Measurements from ENCODE around the gene ALOXE3.
A peak's percentile ranks its signal among the peaks of the same experiment; 100 is the strongest.
"Not testable (repeated sequence)": the region's sequence is repeated elsewhere in the genome, so short reads cannot be mapped to it uniquely, and the experiment has no call there.

ALOXE3 gene

DNA sequence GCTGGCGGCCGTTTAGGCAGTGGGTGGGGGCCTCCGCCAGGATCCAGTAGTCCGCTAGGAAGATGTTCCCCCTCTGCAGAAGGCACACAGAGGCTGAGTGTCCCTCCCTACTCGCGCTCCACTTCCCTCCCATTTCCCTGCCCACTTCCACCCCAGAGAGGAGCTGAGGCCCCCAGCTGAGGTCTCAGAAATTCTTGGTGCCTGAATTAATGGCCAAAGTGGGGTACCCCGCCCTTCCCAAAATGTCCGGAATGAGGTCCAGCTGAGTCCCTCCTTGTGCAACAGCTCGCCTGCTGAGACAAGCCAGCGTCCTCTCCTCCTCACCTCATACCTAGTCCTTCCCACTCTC, 7.9 kb downstream of the ALOXE3 start:
- Histone ChIP-seq H2AFZ (ENCODE audit: insufficient read depth, low read length, poor library complexity) (no peak overlapping the region), H2BK5ac (ENCODE audit: low read depth, low read length, poor library complexity) (no peak overlapping the region), H2BK12ac (ENCODE audit: low read length) (no peak overlapping the region), H4K12ac (ENCODE audit: low read depth, low read length) (no peak overlapping the region), H3K18ac (ENCODE audit: low read length) (no peak overlapping the region), H3K9ac (ENCODE audit: low read length) (no peak overlapping the region), H3K79me2 (ENCODE audit: control insufficient read depth, insufficient read depth, low read length, poor library complexity) (no peaks in the 10 kb centered on the region), H2AK5ac (ENCODE audit: low read length) (no peak overlapping the region), H3K4ac (ENCODE audit: low read depth, low read length) (no peak overlapping the region), H3K4me1 (ENCODE audit: control insufficient read depth in 1 of 2, insufficient read depth in 2 of 2, low read length in 2 of 2) (peaks cover 0 to 4% of the 10 kb centered on the region in 2 experiments), H3K27me3 (ENCODE audit: insufficient read depth, low read length) (peaks cover 13% of the 10 kb centered on the region), H3K9me3 (ENCODE audit: insufficient read depth, low read depth, low read length) (peaks cover 4% of the 10 kb centered on the region), H3K23ac (ENCODE audit: low read length) (no peak overlapping the region), H4K8ac (ENCODE audit: low read depth, low read length) (no peak overlapping the region), H3K4me3 (ENCODE audit: low read depth, low read length) (no peak overlapping the region), H3K79me1 (ENCODE audit: low read length) (no peaks in the 10 kb centered on the region), H3K36me3 (ENCODE audit: control insufficient read depth in 1 of 2, insufficient read depth in 2 of 2, low read length in 2 of 2) (no peaks in the 10 kb centered on the region), H3K4me2 (ENCODE audit: low read length) (peak overlapping the region; percentile 64), H3K27ac (ENCODE audit: low read depth, low read length) (no peak overlapping the region), H4K91ac (ENCODE audit: low read depth, low read length) (no peak overlapping the region), H3K14ac (ENCODE audit: low read length) (no peak overlapping the region), H2BK120ac (ENCODE audit: insufficient read depth, low read length, poor library complexity) (no peak overlapping the region)
- no CpG with 5 or more reads among the region's 10 CpGs for WGBS (ENCODE audit: extremely low coverage, insufficient coverage, insufficient read length)
- no peak for DNase-seq

DNA sequence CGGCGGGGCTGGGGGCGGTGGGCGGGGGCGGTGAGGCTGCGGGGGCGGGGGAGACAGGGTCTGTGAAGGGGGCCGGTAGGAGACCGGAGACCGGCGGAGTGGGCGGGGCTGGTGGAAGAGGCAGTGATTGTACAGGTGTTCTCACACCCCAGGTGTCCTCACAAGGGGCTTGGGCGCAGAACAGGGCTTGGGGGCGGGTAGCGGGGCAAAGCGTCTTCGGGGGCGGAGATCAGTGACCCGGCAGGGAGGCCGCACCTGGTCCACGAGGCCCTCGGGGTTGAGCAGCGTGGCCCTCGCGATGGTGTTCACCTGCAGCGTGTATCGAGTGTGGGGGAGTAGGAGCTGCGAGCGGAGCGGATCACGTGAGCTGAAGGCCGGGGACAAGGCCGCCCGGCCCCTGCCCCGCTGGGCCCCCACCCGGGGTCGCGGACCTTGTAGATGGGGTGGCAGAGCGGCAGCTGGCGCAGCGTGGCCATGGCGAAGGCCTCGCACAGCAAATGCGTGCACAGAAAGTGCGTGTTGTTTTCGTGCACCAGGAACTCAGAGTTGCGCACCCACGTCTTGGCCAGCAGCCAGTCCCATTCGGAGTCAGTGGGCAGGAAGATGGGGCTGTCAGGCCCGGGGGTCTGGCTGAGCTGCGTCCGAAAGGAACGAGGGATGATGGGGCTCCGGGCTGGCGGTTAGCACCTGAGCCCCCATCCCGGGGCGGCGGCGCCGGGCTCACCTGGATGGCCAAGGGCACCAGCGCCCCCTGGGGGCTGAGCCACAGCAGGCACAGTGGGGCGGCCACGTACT, 8.5 kb downstream of the ALOXE3 start:
- no peak overlapping the region for H3K23ac ChIP-seq (ENCODE audit: low read length)
- H2AFZ ChIP-seq (ENCODE audit: insufficient read depth, low read length, poor library complexity) = no peak overlapping the region
- peaks cover 9% of the 10 kb centered on the region for H3K27me3 ChIP-seq (ENCODE audit: insufficient read depth, low read length)
- H4K91ac ChIP-seq (ENCODE audit: low read depth, low read length) = no peak overlapping the region
- H2AK5ac ChIP-seq (ENCODE audit: low read length) = no peak overlapping the region
- peaks cover 4% of the 10 kb centered on the region for H3K9me3 ChIP-seq (ENCODE audit: insufficient read depth, low read depth, low read length)
- no peaks in the 10 kb centered on the region for H3K79me1 ChIP-seq (ENCODE audit: low read length)
- H3K79me2 ChIP-seq (ENCODE audit: control insufficient read depth, insufficient read depth, low read length, poor library complexity) = no peaks in the 10 kb centered on the region
- no CpG with 5 or more reads among the region's 63 CpGs for WGBS (ENCODE audit: extremely low coverage, insufficient coverage, insufficient read length)
- no peak overlapping the region for H2BK120ac ChIP-seq (ENCODE audit: insufficient read depth, low read length, poor library complexity)
- no peak overlapping the region for H3K18ac ChIP-seq (ENCODE audit: low read length)
- H3K4me2 ChIP-seq (ENCODE audit: low read length) = peak overlapping the region; percentile 64
- H3K4ac ChIP-seq (ENCODE audit: low read depth, low read length) = no peak overlapping the region
- no peak overlapping the region for H3K14ac ChIP-seq (ENCODE audit: low read length)
- H4K12ac ChIP-seq (ENCODE audit: low read depth, low read length) = no peak overlapping the region
- H3K9ac ChIP-seq (ENCODE audit: low read length) = no peak overlapping the region
- no peak overlapping the region for H4K8ac ChIP-seq (ENCODE audit: low read depth, low read length)
- peaks cover 0 to 4% of the 10 kb centered on the region in 2 experiments for H3K4me1 ChIP-seq (ENCODE audit: control insufficient read depth in 1 of 2, insufficient read depth in 2 of 2, low read length in 2 of 2)
- H3K36me3 ChIP-seq (ENCODE audit: control insufficient read depth in 1 of 2, insufficient read depth in 2 of 2, low read length in 2 of 2) = no peaks in the 10 kb centered on the region
- peak; percentile 55 to 85 for DNase-seq
- peak overlapping the region; percentile 16 for H3K4me3 ChIP-seq (ENCODE audit: low read depth, low read length)
- H3K27ac ChIP-seq (ENCODE audit: low read depth, low read length) = no peak overlapping the region
- no peak overlapping the region for H2BK12ac ChIP-seq (ENCODE audit: low read length)
- no peak overlapping the region for H2BK5ac ChIP-seq (ENCODE audit: low read depth, low read length, poor library complexity)

DNA sequence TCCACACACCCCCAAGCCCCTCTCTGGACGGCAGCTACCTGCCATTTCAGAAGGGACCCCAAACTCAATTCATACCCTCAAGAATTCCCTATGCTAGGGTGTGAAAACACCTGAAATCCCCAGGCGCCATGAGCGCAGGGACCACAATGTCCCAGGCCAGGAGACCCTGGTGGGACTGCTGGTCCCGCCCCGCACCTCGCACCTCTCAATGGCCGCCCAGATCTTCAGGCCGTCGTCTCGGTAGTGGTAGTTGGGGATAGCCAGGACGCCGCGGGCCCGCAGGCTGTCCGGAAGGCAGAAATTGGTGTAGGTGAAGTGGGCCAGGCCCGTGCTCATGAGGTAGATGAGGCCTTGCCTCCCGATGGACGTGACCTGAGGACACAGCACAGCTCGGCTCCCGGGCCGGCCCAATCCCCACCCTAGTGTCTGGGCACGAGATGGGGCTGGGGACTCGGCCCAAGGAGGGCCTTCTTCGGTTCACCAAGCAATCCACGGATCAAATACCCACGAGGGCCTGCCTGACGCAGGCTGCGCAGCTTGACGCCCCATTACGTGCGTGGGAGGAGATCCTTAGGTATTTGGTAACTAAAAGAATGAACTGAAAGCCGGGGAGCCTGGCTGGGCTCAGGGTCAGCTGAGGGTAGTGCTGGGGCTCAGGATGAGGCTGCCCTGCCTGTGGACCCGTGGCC, 9.2 kb downstream of the ALOXE3 start:
- no peak overlapping the region for H2BK5ac ChIP-seq (ENCODE audit: low read depth, low read length, poor library complexity)
- no peak overlapping the region for H4K8ac ChIP-seq (ENCODE audit: low read depth, low read length)
- H2BK12ac ChIP-seq (ENCODE audit: low read length) = no peak overlapping the region
- no peak overlapping the region for H2AK5ac ChIP-seq (ENCODE audit: low read length)
- H3K4me3 ChIP-seq (ENCODE audit: low read depth, low read length) = no peak overlapping the region
- H3K4ac ChIP-seq (ENCODE audit: low read depth, low read length) = no peak overlapping the region
- WGBS (ENCODE audit: extremely low coverage, insufficient coverage, insufficient read length) = no CpG with 5 or more reads among the region's 33 CpGs
- no peak overlapping the region for H2AFZ ChIP-seq (ENCODE audit: insufficient read depth, low read length, poor library complexity)
- H4K91ac ChIP-seq (ENCODE audit: low read depth, low read length) = no peak overlapping the region
- no peak overlapping the region for H4K12ac ChIP-seq (ENCODE audit: low read depth, low read length)
- no peak overlapping the region for H2BK120ac ChIP-seq (ENCODE audit: insufficient read depth, low read length, poor library complexity)
- H3K9me3 ChIP-seq (ENCODE audit: insufficient read depth, low read depth, low read length) = peaks cover 4% of the 10 kb centered on the region
- peaks cover 0 to 4% of the 10 kb centered on the region in 2 experiments for H3K4me1 ChIP-seq (ENCODE audit: control insufficient read depth in 1 of 2, insufficient read depth in 2 of 2, low read length in 2 of 2)
- H3K23ac ChIP-seq (ENCODE audit: low read length) = no peak overlapping the region
- H3K27me3 ChIP-seq (ENCODE audit: insufficient read depth, low read length) = peaks cover 7% of the 10 kb centered on the region
- no peak overlapping the region for H3K27ac ChIP-seq (ENCODE audit: low read depth, low read length)
- H3K79me2 ChIP-seq (ENCODE audit: control insufficient read depth, insufficient read depth, low read length, poor library complexity) = no peaks in the 10 kb centered on the region
- H3K36me3 ChIP-seq (ENCODE audit: control insufficient read depth in 1 of 2, insufficient read depth in 2 of 2, low read length in 2 of 2) = no peaks in the 10 kb centered on the region
- no peak overlapping the region for H3K14ac ChIP-seq (ENCODE audit: low read length)
- no peak for DNase-seq
- no peak overlapping the region for H3K4me2 ChIP-seq (ENCODE audit: low read length)
- H3K9ac ChIP-seq (ENCODE audit: low read length) = no peak overlapping the region
- H3K18ac ChIP-seq (ENCODE audit: low read length) = no peak overlapping the region
- no peaks in the 10 kb centered on the region for H3K79me1 ChIP-seq (ENCODE audit: low read length)

DNA sequence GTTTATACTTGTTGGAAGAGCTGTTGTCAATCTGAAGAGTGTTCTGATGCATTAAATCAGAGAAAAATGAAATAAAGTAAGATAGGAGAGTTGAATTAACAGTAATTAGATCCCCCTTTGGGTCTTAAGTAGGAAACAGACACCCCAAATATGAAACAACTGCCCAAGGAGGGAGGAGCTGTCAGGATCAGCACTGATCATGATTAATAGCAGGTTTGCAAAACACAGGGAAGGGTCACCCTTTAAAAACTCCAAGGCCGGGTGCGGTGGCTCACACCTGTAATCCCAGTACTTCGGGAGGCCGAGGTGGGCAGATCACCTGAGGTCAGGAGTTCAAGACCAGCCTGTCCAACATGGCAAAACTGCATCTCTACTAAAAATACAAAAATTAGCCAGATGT, 11.3 kb downstream of the ALOXE3 start:
- not testable (repeated sequence) for H3K27me3 ChIP-seq (ENCODE audit: insufficient read depth, low read length); H2AK5ac ChIP-seq (ENCODE audit: low read length); H2BK12ac ChIP-seq (ENCODE audit: low read length); H3K9me3 ChIP-seq (ENCODE audit: insufficient read depth, low read depth, low read length); H3K4ac ChIP-seq (ENCODE audit: low read depth, low read length); H3K4me2 ChIP-seq (ENCODE audit: low read length); H4K91ac ChIP-seq (ENCODE audit: low read depth, low read length); H3K23ac ChIP-seq (ENCODE audit: low read length); H2BK120ac ChIP-seq (ENCODE audit: insufficient read depth, low read length, poor library complexity); H3K14ac ChIP-seq (ENCODE audit: low read length); H3K27ac ChIP-seq (ENCODE audit: low read depth, low read length); H3K18ac ChIP-seq (ENCODE audit: low read length); H4K12ac ChIP-seq (ENCODE audit: low read depth, low read length); H3K36me3 ChIP-seq (ENCODE audit: control insufficient read depth in 1 of 2, insufficient read depth in 2 of 2, low read length in 2 of 2); H3K4me1 ChIP-seq (ENCODE audit: control insufficient read depth in 1 of 2, insufficient read depth in 2 of 2, low read length in 2 of 2); H3K9ac ChIP-seq (ENCODE audit: low read length); H3K79me1 ChIP-seq (ENCODE audit: low read length); H4K8ac ChIP-seq (ENCODE audit: low read depth, low read length); DNase-seq; H2AFZ ChIP-seq (ENCODE audit: insufficient read depth, low read length, poor library complexity); H3K79me2 ChIP-seq (ENCODE audit: control insufficient read depth, insufficient read depth, low read length, poor library complexity); H2BK5ac ChIP-seq (ENCODE audit: low read depth, low read length, poor library complexity); H3K4me3 ChIP-seq (ENCODE audit: low read depth, low read length)
- no CpG with 5 or more reads among the region's 4 CpGs for WGBS (ENCODE audit: extremely low coverage, insufficient coverage, insufficient read length)

All from trophoblast cell (in vitro differentiated cells and primary cell).